ELF-1 (cell line): ENCODE data around the gene TGM6.

Experiments
- DNase-seq: peaks from one replicate; pipeline ENCODE4 v3.0.0-alpha.2; 2016; ENCODE audit warnings: low read depth, low spot score

Gene TGM6

GRCh38 chr20:2380601-2381000, at the start of gene TGM6:
TSS of gene TGM6 (plus strand) at chr20:2380901. CDS start at chr20:2380969, 68 bp downstream.
- no peak for DNase-seq

DNA sequence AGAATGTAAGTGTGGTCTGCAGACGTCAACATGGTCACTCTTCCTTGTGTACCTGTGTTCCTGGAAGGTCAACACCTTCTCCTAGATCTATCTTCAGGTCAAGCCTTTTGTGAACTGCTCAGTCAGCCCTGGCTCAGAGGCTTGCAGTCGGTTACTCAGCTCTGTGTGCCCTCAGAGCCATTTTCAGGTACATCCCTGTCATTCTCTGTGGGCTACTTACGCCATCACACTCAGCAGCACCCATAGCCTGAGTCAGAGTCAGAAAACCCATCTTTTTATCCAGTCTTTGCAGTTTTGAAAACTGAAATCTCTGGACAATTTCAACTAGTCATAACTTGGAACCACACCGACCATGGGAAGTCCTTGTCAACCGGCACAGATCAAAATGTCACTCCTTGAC, 49.6 kb upstream of the TGM6 start:
- DNase-seq, result no peak

DNA sequence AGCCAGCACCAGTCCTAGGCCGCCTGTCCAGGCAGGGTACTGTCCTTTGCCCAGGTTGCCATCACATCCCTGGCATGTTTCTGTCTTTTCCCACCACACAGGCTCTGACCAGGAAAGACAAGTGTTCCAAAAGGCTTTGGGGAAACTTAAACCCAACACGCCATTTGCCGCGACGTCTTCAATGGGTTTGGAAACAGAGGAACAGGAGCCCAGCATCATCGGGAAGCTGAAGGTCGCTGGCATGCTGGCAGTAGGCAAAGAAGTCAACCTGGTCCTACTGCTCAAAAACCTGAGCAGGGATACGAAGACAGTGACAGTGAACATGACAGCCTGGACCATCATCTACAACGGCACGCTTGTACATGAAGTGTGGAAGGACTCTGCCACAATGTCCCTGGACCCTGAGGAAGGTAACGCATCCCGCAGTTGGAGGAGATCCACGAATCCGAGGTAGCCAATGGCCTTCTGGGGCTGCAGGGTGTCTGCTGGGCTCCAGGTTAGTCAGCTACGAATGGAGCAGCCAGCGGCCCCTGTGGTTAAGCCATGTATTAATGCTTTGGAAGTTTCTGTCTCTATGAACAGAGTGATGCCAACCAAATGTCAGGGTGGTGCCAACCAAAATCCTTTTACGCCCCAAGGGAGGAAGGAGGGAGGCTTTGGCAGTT, 48.7 kb upstream of the TGM6 start:
- no peak for DNase-seq

- no peak for DNase-seq
Measured at GRCh38 chr20:2332711-2333110, 48.0 kb upstream of the TGM6 start.

DNA sequence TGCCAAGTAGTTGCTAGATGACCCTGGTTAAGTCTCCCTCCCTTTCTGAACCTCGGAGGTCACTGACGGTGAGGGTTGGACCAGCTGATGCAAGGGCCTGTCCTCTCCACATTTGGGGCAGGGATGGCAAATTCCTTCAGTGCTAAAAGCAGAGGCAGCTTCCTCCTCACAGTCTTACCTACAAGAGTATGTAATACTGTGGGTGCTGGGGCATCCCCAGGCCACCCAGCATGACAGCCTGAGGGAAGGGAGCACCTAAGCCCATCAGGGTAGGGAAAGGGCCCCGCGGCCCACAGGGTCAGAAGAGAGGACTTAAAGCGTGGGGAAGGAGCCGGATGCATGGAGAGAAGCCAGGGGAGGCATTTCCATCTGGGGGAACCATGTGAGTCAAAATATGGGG, 46.9 kb upstream of the TGM6 start:
- DNase-seq, result no peak

- DNase-seq, result no peak
Measured at GRCh38 chr20:2335096-2335870, 45.4 kb upstream of the TGM6 start.

DNA sequence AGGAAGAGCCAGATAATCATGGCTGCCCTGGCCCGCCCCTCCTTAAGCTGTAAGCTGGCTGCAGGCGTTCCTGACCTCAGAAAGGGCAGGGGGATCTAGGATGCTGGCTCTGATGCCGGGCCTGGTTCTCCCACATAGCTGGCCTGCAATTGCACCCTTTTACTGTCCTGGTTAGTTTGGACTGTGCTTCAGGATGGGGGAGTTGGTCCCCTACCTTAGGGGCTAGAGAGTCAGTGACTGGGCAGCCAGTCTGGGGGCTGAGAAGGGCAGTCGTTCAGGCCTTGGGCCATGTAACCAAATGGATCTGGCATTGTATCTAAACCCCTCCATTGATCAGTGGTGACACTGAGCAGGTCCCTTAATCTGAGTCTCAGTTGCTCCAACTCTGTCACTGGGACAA, 44.2 kb upstream of the TGM6 start:
- no peak for DNase-seq

DNA sequence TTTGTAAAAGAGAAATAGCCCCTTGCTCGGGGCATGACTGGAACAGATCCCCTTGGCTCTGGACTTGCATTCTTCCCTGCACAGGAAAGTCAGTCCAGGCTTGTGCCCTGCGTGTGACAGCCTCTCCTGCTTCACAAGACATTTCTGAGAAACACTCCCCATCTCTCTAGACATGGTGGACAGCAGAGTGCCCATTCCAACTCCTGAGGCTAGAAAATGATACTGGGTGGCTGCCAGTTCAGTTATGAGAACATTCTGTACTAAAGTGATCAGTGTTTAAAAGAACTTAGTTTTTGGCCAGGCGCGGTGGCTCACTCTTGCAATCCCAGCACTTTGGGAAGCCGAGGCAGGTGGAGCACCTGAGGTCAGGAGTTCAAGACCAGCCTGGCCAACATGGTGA, 43.6 kb upstream of the TGM6 start:
- no peak for DNase-seq

DNA sequence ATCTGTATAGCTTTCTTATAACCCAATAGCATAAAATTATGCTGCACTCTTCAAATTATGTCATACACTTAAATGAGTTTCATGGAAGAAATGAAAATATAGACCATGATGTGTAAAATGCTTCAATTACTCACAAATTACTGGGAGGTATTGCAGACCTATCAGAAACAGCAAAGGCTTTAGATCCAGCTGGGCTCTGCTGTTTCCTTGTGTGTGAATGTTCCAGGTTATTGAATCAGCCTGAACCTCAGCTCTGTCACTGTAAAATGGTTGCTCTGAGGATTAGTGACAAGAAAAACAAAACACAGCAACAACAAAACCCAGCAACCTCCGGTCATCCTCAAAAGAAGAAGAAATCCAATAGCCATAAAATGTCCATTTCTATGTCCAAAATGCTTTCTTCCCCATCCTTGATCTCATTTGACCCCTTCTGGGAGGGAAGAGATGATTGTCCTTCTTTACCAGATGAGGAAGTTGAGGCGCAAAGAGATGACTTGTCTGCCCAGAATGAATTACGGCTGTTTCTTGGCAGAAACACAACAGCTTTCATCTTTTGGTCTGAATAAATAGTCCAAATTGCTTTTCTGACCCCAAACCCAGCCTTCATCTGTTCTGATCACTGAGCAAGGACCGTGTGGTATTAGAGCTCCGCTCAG, 42.2 kb upstream of the TGM6 start:
- DNase-seq, result no peak

GRCh38 chr20:2340136-2340535, 40.6 kb upstream of the TGM6 start:
- no peak for DNase-seq

DNA sequence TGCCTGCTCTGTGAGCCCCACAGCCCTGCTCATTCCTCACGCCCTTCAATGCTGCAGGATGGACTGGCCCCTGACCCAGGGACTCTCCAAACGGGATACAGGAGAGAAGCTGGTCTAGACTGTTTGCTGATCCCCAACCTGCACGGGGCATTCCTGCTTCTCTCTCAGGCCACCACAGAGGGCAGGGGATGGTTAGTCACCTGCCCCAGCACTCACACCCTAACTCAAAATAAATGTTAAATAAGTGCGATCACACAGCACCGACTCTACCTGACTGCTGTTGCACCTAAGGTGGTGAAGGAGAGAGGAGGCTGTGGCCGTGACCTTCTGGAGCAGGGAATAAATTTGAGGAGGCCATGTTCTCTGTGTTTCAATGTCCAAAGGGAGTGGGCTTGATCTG, 39.9 kb upstream of the TGM6 start:
- no peak for DNase-seq

- no peak for DNase-seq
Measured at GRCh38 chr20:2341336-2341735, 39.4 kb upstream of the TGM6 start.

DNA sequence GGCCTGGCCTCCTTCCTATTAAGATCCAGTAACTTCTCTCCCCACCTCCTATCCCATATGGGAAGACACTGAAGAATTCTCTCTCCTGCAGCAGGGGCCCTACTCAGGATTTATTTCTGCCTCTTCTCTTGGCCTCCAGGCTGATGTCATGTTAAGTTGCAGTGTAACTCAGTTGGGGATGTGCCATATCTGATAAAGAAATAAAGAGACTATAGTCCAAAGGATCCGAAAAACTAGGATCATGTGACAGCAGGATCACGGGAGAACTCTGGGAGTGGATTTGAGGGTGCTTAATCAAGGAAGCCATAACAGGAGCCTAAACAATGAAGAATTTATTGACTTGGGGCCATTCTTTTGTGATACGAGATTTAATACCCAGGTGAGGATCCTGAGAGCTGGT, 38.5 kb upstream of the TGM6 start:
- no peak for DNase-seq

DNA sequence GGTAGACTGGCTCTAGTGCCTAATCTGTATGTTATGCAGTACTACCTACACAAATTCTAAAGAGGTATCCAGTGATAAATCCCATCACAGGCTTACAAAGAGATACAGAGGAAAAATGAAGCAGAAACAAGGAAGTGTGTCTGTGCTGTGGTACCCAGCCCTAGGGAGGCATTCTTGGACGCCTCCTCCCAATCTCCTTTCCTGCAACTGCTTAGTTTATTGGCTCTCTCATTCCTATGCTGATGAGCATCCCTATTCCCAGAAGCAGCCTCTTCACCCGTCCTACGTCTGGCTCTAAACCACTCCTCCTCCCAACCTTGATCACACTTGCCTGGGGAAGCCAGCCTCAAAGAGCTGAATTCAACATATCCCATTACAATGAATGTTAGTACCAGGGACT, 34.5 kb upstream of the TGM6 start:
- DNase-seq, result no peak

DNA sequence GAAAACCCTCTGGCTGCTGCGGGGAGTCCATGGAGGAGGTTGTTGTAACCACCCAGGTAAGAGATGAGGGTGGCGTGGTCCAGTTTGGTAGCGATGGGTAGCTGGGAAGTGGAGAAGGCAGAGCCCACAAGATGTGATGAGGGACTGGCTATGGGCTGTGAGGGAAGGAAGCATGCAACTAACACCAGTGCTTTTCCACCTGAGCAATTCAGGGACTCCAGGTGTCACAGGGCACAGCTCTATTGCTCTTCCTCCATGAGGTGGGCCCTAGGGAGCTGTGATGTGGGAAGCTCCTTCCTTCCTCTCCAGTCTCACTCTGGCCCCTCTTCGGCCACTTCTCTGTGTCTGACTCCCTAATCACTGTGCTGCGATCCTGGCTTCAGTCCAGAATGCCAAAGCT, 32.4 kb upstream of the TGM6 start:
- no peak for DNase-seq

DNA sequence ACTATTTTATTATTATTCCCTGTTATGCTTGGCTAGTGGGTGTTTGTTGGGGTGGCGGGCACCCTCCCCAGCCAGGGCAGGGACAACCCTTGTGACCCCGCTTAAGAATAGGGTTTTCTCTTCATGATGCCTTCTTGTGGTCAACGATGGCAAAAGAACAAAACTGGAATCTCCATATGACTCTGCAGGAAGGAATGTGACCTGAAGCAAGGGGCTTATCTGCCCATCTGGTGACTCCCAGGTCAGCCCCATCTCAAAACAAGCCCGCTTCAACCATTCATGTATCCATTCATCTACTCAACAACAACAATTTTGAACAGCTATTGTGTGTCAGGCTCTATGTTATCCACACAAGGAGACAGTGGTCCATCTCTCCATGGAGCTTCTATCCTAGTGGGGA, 30.9 kb upstream of the TGM6 start:
- peak; percentile 73 for DNase-seq

- DNase-seq, result peak; percentile 25
Measured at GRCh38 chr20:2350606-2351005, 30.1 kb upstream of the TGM6 start.

- DNase-seq, result peak; percentile 42
Measured at GRCh38 chr20:2353231-2353630, 27.5 kb upstream of the TGM6 start.

DNA sequence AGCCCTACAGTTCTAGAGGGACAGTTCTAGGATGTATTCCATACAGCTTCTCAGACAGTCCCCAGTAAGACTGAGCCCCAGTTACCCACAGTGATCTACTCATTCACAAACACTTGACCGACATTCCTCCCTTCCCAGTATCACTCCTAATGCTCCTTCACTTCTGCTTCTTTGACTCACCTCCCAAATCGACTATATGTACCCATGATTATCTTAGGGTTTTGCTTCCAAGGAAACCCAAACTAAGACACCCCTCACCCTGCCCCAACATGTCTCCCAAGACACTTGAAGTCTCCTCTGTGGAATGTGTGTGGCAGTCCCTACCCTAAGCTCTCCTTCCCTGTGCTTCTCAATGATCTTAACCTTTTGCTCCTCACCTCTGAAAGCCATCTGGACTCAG, 23.6 kb upstream of the TGM6 start:
- no peak for DNase-seq

DNA sequence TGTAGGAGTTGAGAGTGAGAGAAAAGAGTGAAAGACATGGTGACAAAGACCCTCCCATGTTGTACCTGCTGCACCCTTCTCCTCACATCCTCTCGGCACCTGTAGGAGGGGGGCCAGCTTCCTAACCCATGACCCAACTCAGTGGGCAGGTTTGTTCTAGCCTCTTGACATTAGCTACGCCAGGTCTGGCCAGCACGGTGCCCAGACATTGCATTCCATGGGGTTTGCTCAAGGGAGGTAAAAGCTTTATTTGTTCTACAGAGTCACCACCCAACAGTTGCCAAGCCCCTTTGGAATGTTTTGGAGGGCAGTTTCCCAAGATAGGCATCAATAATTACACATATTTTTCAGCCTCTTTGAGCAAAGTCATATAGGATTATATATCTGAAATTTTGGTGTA, 22.7 kb upstream of the TGM6 start:
- DNase-seq, result no peak

GRCh38 chr20:2361035-2361593, 19.6 kb upstream of the TGM6 start:
- no peak for DNase-seq

- no peak for DNase-seq
Measured at GRCh38 chr20:2363187-2363586, 17.5 kb upstream of the TGM6 start.

DNA sequence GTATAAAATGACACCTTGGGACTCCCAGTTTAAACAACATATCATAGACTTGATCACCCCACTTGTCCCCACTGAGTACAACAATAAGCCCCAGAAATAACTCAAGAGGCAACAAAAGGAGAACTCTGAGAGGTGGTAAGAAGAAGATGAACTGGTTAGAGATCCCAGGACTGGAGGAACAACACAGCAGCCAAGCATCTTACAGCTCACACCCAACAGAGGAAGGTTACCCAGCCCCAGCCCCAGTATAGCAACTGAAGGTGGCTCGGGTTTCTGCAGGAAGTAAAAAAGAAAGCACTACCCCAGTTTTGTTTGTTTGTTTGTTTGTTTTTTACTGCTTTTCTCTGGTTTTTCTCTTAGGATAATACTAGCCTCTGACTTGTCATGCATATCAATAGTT, 17.1 kb upstream of the TGM6 start:
- no peak for DNase-seq
